HepG2 (cell line): ENCODE results near the gene PDZD7. TPM values are rescaled to one million over a fixed set of nuclear protein-coding genes. Genes with fewer than 3 reads are reported as not detected.

Experiments used
- AGO2 ChIP-seq: fragments of 200-400 bp; formaldehyde crosslinking; optimal IDR thresholded peaks from 2 replicates; pipeline ENCODE3; 2017; ENCODE audit warnings: mild to moderate bottlenecking, low read depth, low read length, moderate library complexity
- ARID4A ChIP-seq: sonication (generic); formaldehyde crosslinking; IDR thresholded peaks from 2 replicates; pipeline ENCODE4 v1.5.0; 2020; ENCODE audit warnings: mild to moderate bottlenecking, missing genetic modification reagents, borderline replicate concordance
- HNRNPL ChIP-seq: fragments of 200-400 bp; formaldehyde crosslinking; IDR thresholded peaks from 2 replicates; pipeline ENCODE4 v1.6.1; 2017; ENCODE audit warnings: mild to moderate bottlenecking, low read depth, low read length
- NCOR1 ChIP-seq: fragments of 200-600 bp; sonication (generic); IDR thresholded peaks from 2 replicates; pipeline ENCODE4 v1.7.0; 2017; ENCODE audit warnings: antibody characterized with exemption, low read length, borderline replicate concordance
- PCBP1 ChIP-seq: fragments of 200-400 bp; formaldehyde crosslinking; IDR thresholded peaks from 2 replicates; pipeline ENCODE4 v1.6.1; 2017; ENCODE audit warnings: mild to moderate bottlenecking, low read depth, low read length, borderline replicate concordance
- RELA ChIP-seq: sonication (generic); formaldehyde crosslinking; IDR thresholded peaks from 2 replicates; pipeline ENCODE4 v1.4.0; 2020; ENCODE audit warnings: missing genetic modification reagents
- USF2 ChIP-seq, 2 experiments: sonication (generic) in 1 of 2; formaldehyde crosslinking in 1 of 2; IDR thresholded peaks; 2 replicates each; pipeline versions ENCODE4 v1.5.1 to v1.6.1; 2011 to 2020; ENCODE audit warnings: borderline replicate concordance in 1 of 2, low read depth in 1 of 2, low read length in 1 of 2, mild to moderate bottlenecking in 1 of 2, missing genetic modification reagents in 1 of 2, moderate library complexity in 1 of 2
- ZFP82 ChIP-seq: sonication (generic); formaldehyde crosslinking; IDR thresholded peaks from 2 replicates; pipeline ENCODE4 v1.5.1; 2020; ENCODE audit warnings: mild to moderate bottlenecking, missing genetic modification reagents, borderline replicate concordance
- ZNF326 ChIP-seq: sonication (generic); formaldehyde crosslinking; IDR thresholded peaks from 2 replicates; pipeline ENCODE4 v1.4.0; 2020; ENCODE audit warnings: missing genetic modification reagents, borderline replicate concordance
- ZNF512B ChIP-seq: sonication (generic); formaldehyde crosslinking; IDR thresholded peaks from 2 replicates; pipeline ENCODE4 v1.5.1; 2020; ENCODE audit warnings: missing genetic modification reagents, mild to moderate bottlenecking, borderline replicate concordance
- ZNF672 ChIP-seq: sonication (generic); formaldehyde crosslinking; IDR thresholded peaks from 2 replicates; pipeline ENCODE4 v1.8.1; 2022; ENCODE audit warnings: missing genetic modification reagents
- polyA plus RNA-seq, 8 experiments: library from polyadenylated mRNA; depleted of rRNA in 3 of 8; stranded (reverse) in 7 of 8; unstranded in 1 of 8; fragments of >200 nt; fragmentation: Illumina TruSeq in 4 of 8; extraction: Trizol in 4 of 8; gene quantifications; 2 replicates each; pipeline versions ENCODE4 v1.2.1 to v1.2.3, GENCODE V29; 2011 to 2016; ENCODE audit warnings: low read depth in 4 of 8, missing spikeins in 1 of 8, mixed read lengths in 1 of 8; ENCODE audit not compliant: insufficient read depth in 1 of 8
- total RNA-seq, 5 experiments: library from RNA; depleted of rRNA; stranded (reverse); fragments of >200 nt; fragmentation: Illumina TruSeq; extraction: Trizol; gene quantifications; 2 replicates each; pipeline ENCODE4 v1.2.3, GENCODE V29; 2016; ENCODE audit warnings: low read depth in 1 of 5
- TF ChIP-seq, protein P1 (sequence below): sonication (generic); formaldehyde crosslinking; IDR thresholded peaks from 2 replicates; pipeline ENCODE4 v1.5.0; 2020; ENCODE audit warnings: mild to moderate bottlenecking, missing genetic modification reagents, moderate library complexity
- TF ChIP-seq, protein P2 (sequence below): IDR thresholded peaks from 2 replicates; pipeline ENCODE4 v1.6.1; 2018; ENCODE audit warnings: missing genetic modification reagents

PDZD7 gene
- total and polyA plus RNA-seq, 2 of the 13 experiments (the other 11 are each of a cell fraction or from before 2014, with no cell fraction given) = 0.58 to 0.73 TPM

- TF ChIP-seq, protein P1, sequence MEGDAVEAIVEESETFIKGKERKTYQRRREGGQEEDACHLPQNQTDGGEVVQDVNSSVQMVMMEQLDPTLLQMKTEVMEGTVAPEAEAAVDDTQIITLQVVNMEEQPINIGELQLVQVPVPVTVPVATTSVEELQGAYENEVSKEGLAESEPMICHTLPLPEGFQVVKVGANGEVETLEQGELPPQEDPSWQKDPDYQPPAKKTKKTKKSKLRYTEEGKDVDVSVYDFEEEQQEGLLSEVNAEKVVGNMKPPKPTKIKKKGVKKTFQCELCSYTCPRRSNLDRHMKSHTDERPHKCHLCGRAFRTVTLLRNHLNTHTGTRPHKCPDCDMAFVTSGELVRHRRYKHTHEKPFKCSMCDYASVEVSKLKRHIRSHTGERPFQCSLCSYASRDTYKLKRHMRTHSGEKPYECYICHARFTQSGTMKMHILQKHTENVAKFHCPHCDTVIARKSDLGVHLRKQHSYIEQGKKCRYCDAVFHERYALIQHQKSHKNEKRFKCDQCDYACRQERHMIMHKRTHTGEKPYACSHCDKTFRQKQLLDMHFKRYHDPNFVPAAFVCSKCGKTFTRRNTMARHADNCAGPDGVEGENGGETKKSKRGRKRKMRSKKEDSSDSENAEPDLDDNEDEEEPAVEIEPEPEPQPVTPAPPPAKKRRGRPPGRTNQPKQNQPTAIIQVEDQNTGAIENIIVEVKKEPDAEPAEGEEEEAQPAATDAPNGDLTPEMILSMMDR (CRISPR knock-in tag) = peak; percentile 18; the same call in 1 of the 2 replicates
- TF ChIP-seq ZNF672 (CRISPR knock-in tag) (no peak), ZFP82 (CRISPR knock-in tag) (no peak), RELA (CRISPR knock-in tag) (no peak), ZNF326 (no peak), ARID4A (CRISPR knock-in tag) (no peak; the same call in none of the 2 replicates), HNRNPL (no peak), ZNF512B (no peak), AGO2 (no peak), PCBP1 (no peak), NCOR1 (no peak), USF2 (IDR thresholded peaks at IDR 0.05; ENCODE audit: low read depth, low read length) (no peak), USF2 (CRISPR knock-in tag; IDR thresholded peaks at IDR 0.05; ENCODE audit: borderline replicate concordance) (no peak)
- TF ChIP-seq, protein P2, sequence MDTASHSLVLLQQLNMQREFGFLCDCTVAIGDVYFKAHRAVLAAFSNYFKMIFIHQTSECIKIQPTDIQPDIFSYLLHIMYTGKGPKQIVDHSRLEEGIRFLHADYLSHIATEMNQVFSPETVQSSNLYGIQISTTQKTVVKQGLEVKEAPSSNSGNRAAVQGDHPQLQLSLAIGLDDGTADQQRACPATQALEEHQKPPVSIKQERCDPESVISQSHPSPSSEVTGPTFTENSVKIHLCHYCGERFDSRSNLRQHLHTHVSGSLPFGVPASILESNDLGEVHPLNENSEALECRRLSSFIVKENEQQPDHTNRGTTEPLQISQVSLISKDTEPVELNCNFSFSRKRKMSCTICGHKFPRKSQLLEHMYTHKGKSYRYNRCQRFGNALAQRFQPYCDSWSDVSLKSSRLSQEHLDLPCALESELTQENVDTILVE (CRISPR knock-in tag) = no peak
Observed at GRCh38 chr10:100970076-100970913, 60.6 kb downstream of the PDZD7 start (continued).
